ENCODE measurements around the gene NDUFB10. TPM values are rescaled to one million over a fixed set of nuclear protein-coding genes. Genes with fewer than 3 reads are reported as not detected.

Gene NDUFB10
- total and polyA plus RNA-seq, 2 experiments from 2014 or later: 291 to 518 TPM

- DNase-seq (ENCODE audit: low read depth in 1 of 2, low spot score in 1 of 2): no peak
- Histone ChIP-seq H3K4me1 (ENCODE audit: low read depth) (peaks cover 4% of the 10 kb centered on the region), H3K27me3 (peaks cover 55% of the 10 kb centered on the region), H3K36me3 (peaks cover 3% of the 10 kb centered on the region), H3K27ac (no peak overlapping the region), H3K9me3 (ENCODE audit: low read depth) (no peaks in the 10 kb centered on the region), H3K4me3 (no peak overlapping the region)
- TF ChIP-seq CTCF (IDR thresholded peaks at IDR 0.05; ENCODE audit: low read depth, low read length): no peak
These were observed 22.7 kb downstream of the NDUFB10 start for GRCh38 chr16:1982013-1982433.

GRCh38 chr16:1982991-1983543, 23.7 kb downstream of the NDUFB10 start:
- Histone ChIP-seq H3K27me3 (peaks cover 52% of the 10 kb centered on the region), H3K27ac (peak overlapping the region; percentile 91), H3K36me3 (no peaks in the 10 kb centered on the region), H3K4me1 (ENCODE audit: low read depth) (peaks cover 4% of the 10 kb centered on the region), H3K9me3 (ENCODE audit: low read depth) (no peaks in the 10 kb centered on the region), H3K4me3 (peak overlapping the region; percentile 80)
- no peak for DNase-seq (ENCODE audit: low read depth in 1 of 2, low spot score in 1 of 2)
- TF ChIP-seq CTCF (IDR thresholded peaks at IDR 0.05; ENCODE audit: low read depth, low read length): no peak

GRCh38 chr16:1983544-1984346, 24.4 kb downstream of the NDUFB10 start, which contains the start of gene GFER:
GFER (plus strand) TSS chr16:1984193; CDS start chr16:1984219, 26 bp downstream.
- Histone ChIP-seq H3K27me3 (peaks cover 49% of the 10 kb centered on the region), H3K36me3 (no peaks in the 10 kb centered on the region), H3K27ac (peak within 1 kb of the TSS; percentile 91), H3K4me1 (ENCODE audit: low read depth) (peaks cover 4% of the 10 kb centered on the region), H3K9me3 (ENCODE audit: low read depth) (no peaks in the 10 kb centered on the region), H3K4me3 (peak within 1 kb of the TSS; percentile 80)
- peak; percentile 28 for TF ChIP-seq CTCF (IDR thresholded peaks at IDR 0.05; ENCODE audit: low read depth, low read length)
- peak; percentile 96 to 97 for DNase-seq (ENCODE audit: low read depth in 1 of 2, low spot score in 1 of 2)

GRCh38 chr16:1984347-1985225, 25.2 kb downstream of the NDUFB10 start:
- TF ChIP-seq CTCF (IDR thresholded peaks at IDR 0.05; ENCODE audit: low read depth, low read length): no peak
- H3K36me3 ChIP-seq: no peaks in the 10 kb centered on the region
- H3K27me3 ChIP-seq: peaks cover 49% of the 10 kb centered on the region
- H3K4me3 ChIP-seq: peak overlapping the region; percentile 80
- no peak for DNase-seq (ENCODE audit: low read depth in 1 of 2, low spot score in 1 of 2)
- peak overlapping the region; percentile 91 for H3K27ac ChIP-seq
- peaks cover 4% of the 10 kb centered on the region for H3K4me1 ChIP-seq (ENCODE audit: low read depth)
- no peaks in the 10 kb centered on the region for H3K9me3 ChIP-seq (ENCODE audit: low read depth)

GRCh38 chr16:1985466-1986150, 26.3 kb downstream of the NDUFB10 start:
- TF ChIP-seq CTCF (IDR thresholded peaks at IDR 0.05; ENCODE audit: low read depth, low read length): no peak
- peaks cover 4% of the 10 kb centered on the region for H3K4me1 ChIP-seq (ENCODE audit: low read depth)
- H3K27ac ChIP-seq: no peak overlapping the region
- peaks cover 42% of the 10 kb centered on the region for H3K27me3 ChIP-seq
- no peaks in the 10 kb centered on the region for H3K9me3 ChIP-seq (ENCODE audit: low read depth)
- H3K4me3 ChIP-seq: no peak overlapping the region
- no peaks in the 10 kb centered on the region for H3K36me3 ChIP-seq
- no peak for DNase-seq (ENCODE audit: low read depth in 1 of 2, low spot score in 1 of 2)

Measured in cardiac muscle cell (in vitro differentiated cells and primary cell).